GM23248 (cell line): ENCODE measurements around the gene NUB1. TPM values are rescaled to one million over a fixed set of nuclear protein-coding genes. Genes with fewer than 3 reads are reported as not detected.

Experiments used
- DNase-seq: peaks from one replicate; pipeline ENCODE4 v3.0.0-alpha.2; 2015
- H2AFZ ChIP-seq: fragments of 200-600 bp; sonication (generic); 2 replicates; pipeline ENCODE4 v1.6.1; 2016; ENCODE audit warnings: antibody characterized with exemption
- H3F3A ChIP-seq: fragments of 200-600 bp; sonication (generic); 2 replicates; pipeline ENCODE4 v1.6.1; 2016; ENCODE audit warnings: mild to moderate bottlenecking, antibody characterized with exemption, mixed run types; ENCODE audit not compliant: insufficient read depth
- H3K27ac ChIP-seq: fragments of 200-600 bp; sonication (generic); 2 replicates; pipeline ENCODE4 v1.5.1; 2016; ENCODE audit warnings: mild to moderate bottlenecking
- H3K27me3 ChIP-seq: fragments of 200-600 bp; sonication (generic); replicated peaks from 2 replicates; pipeline ENCODE4 v1.6.1; 2016; ENCODE audit warnings: mild to moderate bottlenecking; ENCODE audit not compliant: insufficient read depth
- H3K36me3 ChIP-seq: fragments of 200-600 bp; sonication (generic); 2 replicates; pipeline ENCODE4 v1.6.1; 2016; ENCODE audit warnings: low read depth, mild to moderate bottlenecking
- H3K4me1 ChIP-seq: fragments of 200-600 bp; sonication (generic); 2 replicates; pipeline ENCODE4 v1.6.1; 2016; ENCODE audit warnings: mild to moderate bottlenecking; ENCODE audit not compliant: insufficient read depth
- H3K4me2 ChIP-seq: fragments of 200-600 bp; sonication (generic); one replicate; pipeline ENCODE4 v1.6.1; 2016; ENCODE audit warnings: mild to moderate bottlenecking; ENCODE audit not compliant: unreplicated experiment
- H3K4me3 ChIP-seq: fragments of 200-600 bp; sonication (generic); 2 replicates; pipeline ENCODE4 v1.5.1; 2016; ENCODE audit warnings: mild to moderate bottlenecking
- H3K79me2 ChIP-seq: fragments of 200-600 bp; sonication (generic); 2 replicates; pipeline ENCODE4 v1.6.1; 2016; ENCODE audit warnings: mild to moderate bottlenecking; ENCODE audit not compliant: insufficient read depth
- H3K9ac ChIP-seq: fragments of 200-600 bp; sonication (generic); 2 replicates; pipeline ENCODE4 v1.6.1; 2016; ENCODE audit warnings: mild to moderate bottlenecking
- H3K9me2 ChIP-seq: fragments of 200-600 bp; sonication (generic); 2 replicates; pipeline ENCODE4 v1.6.1; 2016; ENCODE audit warnings: mixed run types, mild to moderate bottlenecking, moderate library complexity; ENCODE audit not compliant: insufficient read depth
- H3K9me3 ChIP-seq: fragments of 200-600 bp; sonication (generic); one replicate; pipeline ENCODE4 v1.6.1; 2017; ENCODE audit warnings: low read depth
- H4K20me1 ChIP-seq: fragments of 200-600 bp; sonication (generic); 2 replicates; pipeline ENCODE4 v1.6.0; 2016; ENCODE audit not compliant: insufficient read depth
- EZH2 ChIP-seq: fragments of 200-600 bp; sonication (generic); IDR thresholded peaks from 2 replicates; pipeline ENCODE4 v1.6.1; 2018; ENCODE audit warnings: antibody characterized with exemption, mild to moderate bottlenecking; ENCODE audit not compliant: insufficient read depth, poor library complexity, severe bottlenecking
- EZH2phosphoT487 ChIP-seq: fragments of 200-600 bp; sonication (generic); IDR thresholded peaks from 2 replicates; pipeline ENCODE4 v1.6.1; 2018; ENCODE audit warnings: antibody characterized with exemption, moderate library complexity, mild to moderate bottlenecking, low read depth; ENCODE audit not compliant: insufficient read depth
- WGBS, 2 experiments: methylation state at CpG; one replicate each; pipeline ENCODE4 v1.1.6; 2015 to 2017; ENCODE audit warnings: low lambda C conversion rate in 2 of 2, low coverage in 1 of 2; ENCODE audit errors: missing lambda C conversion rate in 2 of 2; 5-methylcytosine and 5-hydroxymethylcytosine counted together
- in situ Hi-C: fragments of 300-500 bp; cut with MboI; formaldehyde crosslinking; loops from 2 replicates; pipeline ENCODE4 v1.15.0; 2020
- polyA plus RNA-seq: library from polyadenylated mRNA; unstranded; fragments of >200 nt; fragmentation: Nextera tagmentation; extraction: Ambion mirVana; gene quantifications from 2 replicates; pipeline ENCODE4 v1.2.1, GENCODE V29; 2016
- total RNA-seq: library from RNA; depleted of rRNA; stranded (reverse); fragments of >200 nt; shearing (Covaris generic); gene quantifications from 2 replicates; pipeline ENCODE4 v1.2.3, GENCODE V29; 2014

NUB1 gene
- total and polyA plus RNA-seq, 2 experiments from 2014 or later, result 43.4 to 48.0 TPM

DNA sequence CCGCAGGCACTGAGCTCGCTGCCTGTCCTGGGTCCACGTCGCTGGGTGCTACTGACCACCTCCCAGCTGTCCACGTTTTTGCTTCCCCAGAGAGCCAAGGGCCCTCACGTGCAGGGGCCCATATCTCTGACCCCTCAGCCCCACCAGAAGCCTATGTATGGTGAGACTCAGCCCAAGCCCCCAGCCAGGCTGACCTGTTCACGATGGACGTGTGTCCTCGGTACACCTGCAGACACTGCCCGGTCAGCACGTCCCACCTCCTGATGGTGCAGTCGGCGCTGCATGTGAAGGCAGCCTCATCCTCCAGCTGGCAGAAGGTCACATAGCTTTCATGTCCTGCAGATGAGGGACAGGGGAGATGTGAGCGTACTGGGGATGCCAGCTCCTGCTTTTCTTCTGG lies 58.3 kb downstream of the NUB1 start:
- Histone ChIP-seq H3K27ac (no peak overlapping the region), H3K4me3 (no peak overlapping the region), H3K9me2 (no peaks in the 10 kb centered on the region), H3K4me2 (no peak overlapping the region), H3F3A (no peaks in the 10 kb centered on the region), H4K20me1 (no peaks in the 10 kb centered on the region), H3K4me1 (peaks cover 8% of the 10 kb centered on the region), H3K27me3 (peaks cover 9% of the 10 kb centered on the region), H3K9me3 (no peaks in the 10 kb centered on the region), H3K79me2 (no peaks in the 10 kb centered on the region), H3K9ac (no peak overlapping the region), H2AFZ (no peak overlapping the region), H3K36me3 (no peaks in the 10 kb centered on the region)
- in situ Hi-C loops, result no loop called here
- no peak for DNase-seq
- 7 to 13% methylated on average over 14 of the region's 14 CpGs for WGBS, 2 experiments
- no peak for TF ChIP-seq EZH2phosphoT487

- Histone ChIP-seq H3K9me3 (no peaks in the 10 kb centered on the region), H3K27me3 (peaks cover 9% of the 10 kb centered on the region), H3K4me1 (peaks cover 8% of the 10 kb centered on the region), H3K79me2 (no peaks in the 10 kb centered on the region), H3K4me3 (no peak overlapping the region), H3F3A (no peaks in the 10 kb centered on the region), H3K27ac (no peak overlapping the region), H3K36me3 (no peaks in the 10 kb centered on the region), H3K4me2 (no peak overlapping the region), H3K9me2 (no peaks in the 10 kb centered on the region), H2AFZ (no peak overlapping the region), H4K20me1 (no peaks in the 10 kb centered on the region), H3K9ac (no peak overlapping the region)
- DNase-seq, result no peak
- 79 to 80% methylated on average over 14 of the region's 14 CpGs for WGBS, 2 experiments
- TF ChIP-seq EZH2phosphoT487 (no peak), EZH2 (no peak)
- in situ Hi-C loops, result no loop called here
Measured at GRCh38 chr7:151400626-151401315, 59.2 kb downstream of the NUB1 start.

GRCh38 chr7:151402029-151402835 lies 60.6 kb downstream of the NUB1 start:
- H3K9me3 ChIP-seq, result no peaks in the 10 kb centered on the region
- DNase-seq, result no peak
- no peaks in the 10 kb centered on the region for H3K36me3 ChIP-seq
- H4K20me1 ChIP-seq, result no peaks in the 10 kb centered on the region
- H3K4me3 ChIP-seq, result no peak overlapping the region
- no peak overlapping the region for H3K4me2 ChIP-seq
- no peak overlapping the region for H3K9ac ChIP-seq
- WGBS, 2 experiments, result 84 to 87% methylated on average over 16 of the region's 16 CpGs
- no peaks in the 10 kb centered on the region for H3K79me2 ChIP-seq
- in situ Hi-C loops, result no loop called here
- peaks cover 8% of the 10 kb centered on the region for H3K4me1 ChIP-seq
- H3F3A ChIP-seq, result no peaks in the 10 kb centered on the region
- H3K27ac ChIP-seq, result no peak overlapping the region
- H3K9me2 ChIP-seq, result no peaks in the 10 kb centered on the region
- H2AFZ ChIP-seq, result no peak overlapping the region
- H3K27me3 ChIP-seq, result peaks cover 11% of the 10 kb centered on the region
- no peak for TF ChIP-seq EZH2phosphoT487
- no peak for TF ChIP-seq EZH2

- peaks cover 8% of the 10 kb centered on the region for H3K4me1 ChIP-seq
- no peaks in the 10 kb centered on the region for H3F3A ChIP-seq
- no peak overlapping the region for H3K4me3 ChIP-seq
- peaks cover 21% of the 10 kb centered on the region for H3K27me3 ChIP-seq
- DNase-seq, result no peak
- H3K27ac ChIP-seq, result no peak overlapping the region
- in situ Hi-C loops, result no loop called here
- H3K9ac ChIP-seq, result no peak overlapping the region
- H3K9me3 ChIP-seq, result no peaks in the 10 kb centered on the region
- no peak overlapping the region for H2AFZ ChIP-seq
- WGBS, 2 experiments, result 89 to 92% methylated on average over 9 of the region's 9 CpGs
- TF ChIP-seq EZH2phosphoT487 (no peak), EZH2 (no peak)
- H3K9me2 ChIP-seq, result no peaks in the 10 kb centered on the region
- H3K36me3 ChIP-seq, result no peaks in the 10 kb centered on the region
- H3K79me2 ChIP-seq, result no peaks in the 10 kb centered on the region
- no peaks in the 10 kb centered on the region for H4K20me1 ChIP-seq
- no peak overlapping the region for H3K4me2 ChIP-seq
Measured at GRCh38 chr7:151403764-151404163, 62.2 kb downstream of the NUB1 start.
